H1 (cell line): ENCODE data around the gene CUX1. TPM values are rescaled to one million over a fixed set of nuclear protein-coding genes. Genes with fewer than 3 reads are reported as not detected.

Experiments
- CTCF ChIA-PET: fragments of 300-600 bp; sonication (Branson Sonifier 250); formaldehyde crosslinking; loops from one replicate; lab custom pipeline; 2021; ENCODE audit not compliant: partially characterized antibody; lab: Charles Lee
- POLR2A ChIA-PET: fragments of 300-600 bp; sonication (Branson Sonifier 250); formaldehyde crosslinking; loops from one replicate; lab custom pipeline; 2021; ENCODE audit warnings: inconsistent platforms; ENCODE audit not compliant: partially characterized antibody; lab: Charles Lee
- DNase-seq, 2 experiments: peaks; one replicate each; pipeline versions ENCODE4 v3.0.0 to v3.0.0-alpha.2; 2010 to 2022; ENCODE audit warnings: low spot score in 2 of 2, low read depth in 1 of 2, mixed read lengths in 1 of 2
- FAIRE-seq: peaks from 2 replicates; lab custom pipeline; 2011; peaks lifted over from hg19 to GRCh38; lab: Jason Lieb, UNC
- H2AFZ ChIP-seq: 2 replicates; pipeline ENCODE4 v1.8.1; 2012; ENCODE audit warnings: low read length, inconsistent platforms
- H2AK5ac ChIP-seq: 2 replicates; pipeline ENCODE4 v1.6.1; 2013; ENCODE audit warnings: low read depth, low read length
- H2BK120ac ChIP-seq: replicated peaks from 2 replicates; pipeline ENCODE3; 2013; ENCODE audit warnings: low read depth, low read length, inconsistent platforms
- H2BK12ac ChIP-seq: 2 replicates; pipeline ENCODE4 v1.6.1; 2013; ENCODE audit warnings: low read depth, low read length
- H2BK15ac ChIP-seq: 2 replicates; pipeline ENCODE4 v1.6.1; 2013; ENCODE audit warnings: low read length
- H2BK20ac ChIP-seq: 2 replicates; pipeline ENCODE4 v1.6.1; 2013; ENCODE audit warnings: low read length
- H2BK5ac ChIP-seq: 2 replicates; pipeline ENCODE4 v1.6.1; 2013; ENCODE audit warnings: low read depth, low read length
- H3K14ac ChIP-seq: 2 replicates; pipeline ENCODE4 v1.6.1; 2013; ENCODE audit warnings: inconsistent platforms; ENCODE audit not compliant: insufficient read length
- H3K18ac ChIP-seq: 2 replicates; pipeline ENCODE4 v1.6.1; 2013; ENCODE audit warnings: low read length; ENCODE audit errors: extremely low read depth
- H3K23ac ChIP-seq: 2 replicates; pipeline ENCODE4 v1.6.1; 2013; ENCODE audit warnings: inconsistent platforms; ENCODE audit not compliant: insufficient read length
- H3K23me2 ChIP-seq: 2 replicates; pipeline ENCODE4 v1.6.1; 2013; ENCODE audit warnings: low read depth, low read length
- H3K27ac ChIP-seq: 2 replicates; pipeline ENCODE4 v1.6.1; 2011; ENCODE audit warnings: low read depth, low read length, inconsistent platforms
- H3K27me3 ChIP-seq, 4 experiments: replicated peaks in 1 of 4; 1 replicate in 1 of 4; 2 replicates in 3 of 4; pipeline versions ENCODE4 v1.6.1 to v1.8.1; 2011 to 2013; ENCODE audit warnings: low read length in 3 of 4, mild to moderate bottlenecking in 3 of 4, inconsistent platforms in 2 of 4, mixed read lengths in 2 of 4, moderate library complexity in 1 of 4; ENCODE audit not compliant: control insufficient read depth in 3 of 4, insufficient read depth in 3 of 4; ENCODE audit errors: extremely low read depth in 1 of 4
- H3K36me3 ChIP-seq, 4 experiments: 2 replicates each; pipeline versions ENCODE4 v1.6.1 to v1.8.1; 2011 to 2013; ENCODE audit warnings: mild to moderate bottlenecking in 4 of 4, low read length in 3 of 4, moderate library complexity in 2 of 4, control low read depth in 1 of 4, inconsistent platforms in 1 of 4; ENCODE audit not compliant: insufficient read depth in 4 of 4, control insufficient read depth in 2 of 4
- H3K4ac ChIP-seq: replicated peaks from 2 replicates; pipeline ENCODE3; 2013; ENCODE audit warnings: low read length, low read depth, mixed read lengths, inconsistent platforms; ENCODE audit not compliant: insufficient read length
- H3K4me1 ChIP-seq, 4 experiments: replicated peaks in 1 of 4; 1 replicate in 1 of 4; 2 replicates in 3 of 4; pipeline versions ENCODE4 v1.6.1 to v1.8.1; 2011 to 2013; ENCODE audit warnings: low read length in 3 of 4, inconsistent platforms in 2 of 4, mixed read lengths in 1 of 4; ENCODE audit not compliant: insufficient read depth in 4 of 4, control insufficient read depth in 3 of 4
- H3K4me2 ChIP-seq, 2 experiments: 2 replicates each; pipeline versions ENCODE4 v1.6.1 to v1.8.1; 2011 to 2013; ENCODE audit warnings: low read depth in 2 of 2, low read length in 2 of 2, control low read depth in 1 of 2, inconsistent platforms in 1 of 2, mild to moderate bottlenecking in 1 of 2; ENCODE audit not compliant: insufficient read depth in 1 of 2
- H3K4me3 ChIP-seq, 4 experiments: fragments of 200-600, 300-600 bp in 1 of 4; sonication (generic), shearing (Covaris generic), sonication (Bioruptor Twin) in 1 of 4; 2 replicates each; pipeline versions ENCODE4 v1.5.1 to v1.8.1; 2011 to 2016; ENCODE audit warnings: low read length in 4 of 4, low read depth in 3 of 4, control low read depth in 2 of 4, inconsistent platforms in 2 of 4, mild to moderate bottlenecking in 2 of 4, mixed read lengths in 1 of 4, moderate library complexity in 1 of 4; ENCODE audit not compliant: insufficient read depth in 2 of 4; ENCODE audit errors: extremely low read depth in 1 of 4
- H3K56ac ChIP-seq: replicated peaks from 2 replicates; pipeline ENCODE3; 2013; ENCODE audit warnings: low read depth, mild to moderate bottlenecking, mixed read lengths, low read length, inconsistent platforms; ENCODE audit not compliant: insufficient read length
- H3K79me1 ChIP-seq: 2 replicates; pipeline ENCODE4 v1.6.1; 2013; ENCODE audit warnings: low read depth, low read length, control low read depth
- H3K79me2 ChIP-seq, 2 experiments: 2 replicates each; pipeline versions ENCODE4 v1.6.1 to v1.8.1; 2012 to 2013; ENCODE audit warnings: low read length in 2 of 2, mild to moderate bottlenecking in 2 of 2, inconsistent platforms in 1 of 2; ENCODE audit not compliant: insufficient read depth in 2 of 2, control insufficient read depth in 1 of 2
- H3K9ac ChIP-seq, 4 experiments: replicated peaks in 1 of 4; 1 replicate in 1 of 4; 2 replicates in 3 of 4; pipeline versions ENCODE4 v1.6.1 to v1.8.1; 2011 to 2013; ENCODE audit warnings: low read depth in 3 of 4, low read length in 3 of 4, control low read depth in 2 of 4, mild to moderate bottlenecking in 2 of 4, moderate library complexity in 2 of 4, inconsistent platforms in 1 of 4; ENCODE audit errors: extremely low read depth in 1 of 4
- H3K9me3 ChIP-seq, 2 experiments: 2 replicates each; pipeline versions ENCODE4 v1.6.1 to v1.8.1; 2012 to 2013; ENCODE audit warnings: mild to moderate bottlenecking in 2 of 2, moderate library complexity in 2 of 2, control low read depth in 1 of 2, inconsistent platforms in 1 of 2, low read depth in 1 of 2, low read length in 1 of 2, mixed read lengths in 1 of 2; ENCODE audit not compliant: insufficient read depth in 2 of 2
- H4K20me1 ChIP-seq, 2 experiments: replicated peaks in 1 of 2; 2 replicates each; pipeline versions ENCODE3 to v1.8.1; 2011 to 2013; ENCODE audit warnings: inconsistent platforms in 2 of 2, low read length in 2 of 2, mild to moderate bottlenecking in 1 of 2; ENCODE audit not compliant: insufficient read depth in 2 of 2, control insufficient read depth in 1 of 2
- H4K5ac ChIP-seq: 2 replicates; pipeline ENCODE4 v1.6.1; 2013; ENCODE audit warnings: low read length, low read depth, mixed read lengths, inconsistent platforms; ENCODE audit not compliant: insufficient read length
- H4K8ac ChIP-seq: 2 replicates; pipeline ENCODE4 v1.8.0; 2013; ENCODE audit warnings: mild to moderate bottlenecking, moderate library complexity, low read length, inconsistent platforms; ENCODE audit not compliant: insufficient read depth; ENCODE audit errors: extremely low read depth
- H4K91ac ChIP-seq: replicated peaks from 2 replicates; pipeline ENCODE3; 2013; ENCODE audit warnings: low read length, mixed read lengths, inconsistent platforms; ENCODE audit not compliant: insufficient read length
- CBX8 ChIP-seq: fragments of 300-800, 300-1000 bp; sonication (generic); IDR thresholded peaks from 2 replicates; pipeline ENCODE4 v1.7.1; 2016; ENCODE audit warnings: low read depth, low read length, borderline replicate concordance
- CEBPB ChIP-seq: IDR thresholded peaks from 2 replicates; pipeline ENCODE4 v1.6.1; 2012; ENCODE audit warnings: low read depth, low read length
- CTBP2 ChIP-seq: IDR thresholded peaks from 2 replicates; pipeline ENCODE4 v1.7.0; 2011; ENCODE audit warnings: borderline replicate concordance, mild to moderate bottlenecking, moderate library complexity, mixed read lengths, low read length; ENCODE audit not compliant: insufficient read depth, insufficient read length
- EP300 ChIP-seq, 2 experiments: IDR thresholded peaks; 1 replicate in 1 of 2; 2 replicates in 1 of 2; pipeline ENCODE4 v1.6.1; 2011 to 2012; ENCODE audit warnings: low read depth in 2 of 2, low read length in 2 of 2, mild to moderate bottlenecking in 2 of 2, borderline replicate concordance in 1 of 2, inconsistent platforms in 1 of 2, moderate library complexity in 1 of 2
- HDAC2 ChIP-seq, 2 experiments: fragments of 300-600 bp in 1 of 2; sonication (generic) in 1 of 2; IDR thresholded peaks; 2 replicates each; pipeline ENCODE4 v1.6.1; 2011 to 2012; ENCODE audit warnings: low read depth in 2 of 2, low read length in 2 of 2, mild to moderate bottlenecking in 2 of 2, moderate library complexity in 2 of 2, borderline replicate concordance in 1 of 2, inconsistent platforms in 1 of 2
- POLR2AphosphoS5 ChIP-seq: IDR thresholded peaks from 2 replicates; pipeline ENCODE4 v1.6.1; 2011; ENCODE audit warnings: low read depth, low read length
- SIX5 ChIP-seq: IDR thresholded peaks from 2 replicates; pipeline ENCODE4 v1.6.1; 2011; ENCODE audit warnings: mild to moderate bottlenecking, low read depth, low read length
- SUZ12 ChIP-seq: fragments of 200-600 bp; sonication (generic); IDR thresholded peaks from 2 replicates; pipeline ENCODE4 v1.6.1; 2012; ENCODE audit warnings: mild to moderate bottlenecking, inconsistent platforms, low read length, moderate library complexity, mixed read lengths
- TAF1 ChIP-seq: IDR thresholded peaks from 2 replicates; pipeline ENCODE4 v1.6.1; 2011; ENCODE audit warnings: mild to moderate bottlenecking, low read depth, low read length
- YY1 ChIP-seq: IDR thresholded peaks from 2 replicates; pipeline ENCODE4 v1.6.1; 2011; ENCODE audit warnings: low read depth, mild to moderate bottlenecking, low read length
- WGBS, 2 experiments: shearing (Covaris generic) in 1 of 2; methylation state at CpG; one replicate each; pipeline versions ENCODE4 v1.1.6 to v1.1.7; 2013 to 2015; ENCODE audit warnings: low lambda C conversion rate in 2 of 2, mixed read lengths in 2 of 2, inconsistent platforms in 1 of 2, low coverage in 1 of 2, missing lambda C conversion rate in 1 of 2; ENCODE audit not compliant: insufficient replicate concordance in 2 of 2, insufficient coverage in 1 of 2, insufficient read length in 1 of 2; ENCODE audit errors: extremely low coverage in 1 of 2, missing lambda C conversion rate in 1 of 2; 5-methylcytosine and 5-hydroxymethylcytosine counted together
- polyA plus RNA-seq, 7 experiments: library from polyadenylated mRNA; depleted of rRNA in 3 of 7; stranded (reverse) in 5 of 7; unstranded in 2 of 7; fragments of >200 nt in 5 of 7; fragments of 200-250 nt in 2 of 7; gene quantifications; 1 replicate in 5 of 7; 2 replicates in 1 of 7; 4 replicates in 1 of 7; pipeline versions ENCODE4 v1.2.1 to v1.2.3, GENCODE V29; 2011 to 2013; ENCODE audit warnings: missing spikeins in 2 of 7, mixed read lengths in 2 of 7
- total RNA-seq: library from RNA; stranded (reverse); fragmentation: NEBNext Ultra II Directional; extraction: Animal tissue kit (Norgen Biotek cat#: 25700); gene quantifications from 2 replicates; pipeline ENCODE4 v1.2.1, GENCODE V29; 2021
- TF ChIP-seq, protein P1 (sequence below): IDR thresholded peaks from 2 replicates; pipeline ENCODE4 v1.6.1; 2011; ENCODE audit warnings: low read depth, mild to moderate bottlenecking, low read length; ENCODE audit not compliant: insufficient read depth
- TF ChIP-seq, protein P2 (sequence below): IDR thresholded peaks from 2 replicates; pipeline ENCODE4 v1.6.1; 2011; ENCODE audit warnings: low read length, improper control_type of control experiment

CUX1 gene
- total and polyA plus RNA-seq, 2 of the 8 experiments (the other 6 are each of a cell fraction or from before 2014, with no cell fraction given) = 21.6 to 65.9 TPM

DNA sequence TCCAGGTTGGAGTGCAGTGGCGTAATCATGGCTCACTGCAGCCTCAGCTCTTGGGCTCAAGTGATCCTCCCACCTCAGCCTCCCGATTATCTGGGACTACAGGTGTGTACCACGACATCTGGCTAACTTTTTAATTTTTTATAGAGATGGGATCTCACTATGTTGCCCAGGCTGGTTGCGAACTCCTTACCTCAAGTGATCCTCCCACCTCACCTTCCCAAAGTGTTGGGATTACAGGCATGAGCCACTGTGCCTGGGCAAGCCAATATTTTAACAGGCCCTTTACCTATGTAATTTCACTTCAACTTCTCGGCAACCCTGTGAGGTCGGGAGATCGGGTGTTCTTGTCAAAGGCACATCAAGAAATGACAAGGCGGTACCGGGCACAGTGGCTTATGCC, 146.3 kb downstream of the CUX1 start:
- H2BK120ac ChIP-seq = no peak overlapping the region
- no peak overlapping the region for H2BK15ac ChIP-seq
- H3K14ac ChIP-seq = no peak overlapping the region
- peaks cover 17% of the 10 kb centered on the region for H3K79me1 ChIP-seq
- no peak overlapping the region for H2AK5ac ChIP-seq
- 93% methylated on average over 9 of the region's 9 CpGs; no CpG with 5 or more reads in 1 of the 2 experiments for WGBS, 2 experiments
- FAIRE-seq (no peak), DNase-seq (no peak)
- no peak overlapping the region for H2AFZ ChIP-seq
- no peak overlapping the region for H3K56ac ChIP-seq
- no peak overlapping the region for H2BK20ac ChIP-seq
- ChIA-PET CTCF (no interaction called here), POLR2A (interaction anchor here (1.3 kb wide), 1 partner anchor 72 kb away, joined by 3 read pairs; no protein-coding TSS in a partner anchor)
- no peak overlapping the region for H3K4me3 ChIP-seq
- no peak overlapping the region for H3K23ac ChIP-seq
- no peak overlapping the region for H2BK12ac ChIP-seq
- no peak overlapping the region for H4K5ac ChIP-seq
- peaks cover 0 to 65% of the 10 kb centered on the region in 2 experiments; a peak in 2 of 4 replicates for H3K79me2 ChIP-seq
- no peak overlapping the region for H3K9ac ChIP-seq
- peaks cover 0 to 2% (median 0%) of the 10 kb centered on the region in 4 experiments; a peak in 3 of 7 replicates for H3K4me1 ChIP-seq
- H3K4me2 ChIP-seq = no peak overlapping the region
- no peak overlapping the region for H3K27ac ChIP-seq
- H3K27me3 ChIP-seq = no peaks in the 10 kb centered on the region
- H4K8ac ChIP-seq = peak overlapping the region; percentile 26; the same call in 1 of the 2 replicates
- H4K20me1 ChIP-seq = peaks cover 0 to 4% of the 10 kb centered on the region in 2 experiments
- no peak overlapping the region for H2BK5ac ChIP-seq
- no peaks in the 10 kb centered on the region for H3K23me2 ChIP-seq
- H3K4ac ChIP-seq = no peak overlapping the region
- H3K36me3 ChIP-seq = no peaks in the 10 kb centered on the region
- no peak overlapping the region for H4K91ac ChIP-seq
- H3K9me3 ChIP-seq = no peaks in the 10 kb centered on the region
- H3K18ac ChIP-seq = no peak overlapping the region
- no peak for TF ChIP-seq CTBP2
- TF ChIP-seq, protein P1, sequence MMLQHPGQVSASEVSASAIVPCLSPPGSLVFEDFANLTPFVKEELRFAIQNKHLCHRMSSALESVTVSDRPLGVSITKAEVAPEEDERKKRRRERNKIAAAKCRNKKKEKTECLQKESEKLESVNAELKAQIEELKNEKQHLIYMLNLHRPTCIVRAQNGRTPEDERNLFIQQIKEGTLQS = no peak
- TF ChIP-seq CEBPB = no peak
- TF ChIP-seq SUZ12 = no peak
- no peak for TF ChIP-seq SIX5
- no peak for TF ChIP-seq HDAC2 (IDR thresholded peaks at IDR 0.05; ENCODE audit: borderline replicate concordance in 1 of 2, low read depth in 2 of 2, low read length in 2 of 2)
- no peak for TF ChIP-seq YY1
- no peak for TF ChIP-seq EP300 (IDR thresholded peaks at IDR 0.05; ENCODE audit: borderline replicate concordance in 1 of 2, low read depth in 2 of 2, low read length in 2 of 2)
- TF ChIP-seq, protein P2, sequence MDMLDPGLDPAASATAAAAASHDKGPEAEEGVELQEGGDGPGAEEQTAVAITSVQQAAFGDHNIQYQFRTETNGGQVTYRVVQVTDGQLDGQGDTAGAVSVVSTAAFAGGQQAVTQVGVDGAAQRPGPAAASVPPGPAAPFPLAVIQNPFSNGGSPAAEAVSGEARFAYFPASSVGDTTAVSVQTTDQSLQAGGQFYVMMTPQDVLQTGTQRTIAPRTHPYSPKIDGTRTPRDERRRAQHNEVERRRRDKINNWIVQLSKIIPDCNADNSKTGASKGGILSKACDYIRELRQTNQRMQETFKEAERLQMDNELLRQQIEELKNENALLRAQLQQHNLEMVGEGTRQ = no peak
- TF ChIP-seq CBX8 = no peak
- no peak for TF ChIP-seq TAF1
- TF ChIP-seq POLR2AphosphoS5 = no peak
